PC-3 (cell line): ENCODE results near the gene SCAANT1. TPM values are rescaled to one million over a fixed set of nuclear protein-coding genes. Genes with fewer than 3 reads are reported as not detected.

Experiments used
- ATAC-seq: fragments of 200-7000 bp; cut with Tn5 transposase; 2 replicates; pipeline ENCODE4 v1.9.1; 2020; ENCODE audit warnings: mild to moderate bottlenecking, moderate library complexity
- BruUV-seq: library from RNA; stranded (reverse); fragments of 400-500 nt; replicated peaks from 2 replicates; lab custom pipeline; 2021; lab: Mats Ljungman, UMichigan
- CTCF ChIA-PET: fragments of 300-600 bp; sonication (Branson Sonifier 250); formaldehyde crosslinking; loops from one replicate; lab custom pipeline; 2022; ENCODE audit warnings: antibody characterized with exemption; lab: Charles Lee
- POLR2A ChIA-PET: fragments of 300-600 bp; sonication (Branson Sonifier 250); formaldehyde crosslinking; loops from one replicate; lab custom pipeline; 2022; ENCODE audit warnings: antibody characterized with exemption; ENCODE audit not compliant: unreplicated experiment; lab: Charles Lee
- DNase-seq: peaks from one replicate; pipeline ENCODE4 v3.0.0-alpha.2; 2015
- H2AFZ ChIP-seq: fragments of 300-600 bp; sonication (generic); 2 replicates; pipeline ENCODE4 v1.6.0; 2016; ENCODE audit warnings: antibody characterized with exemption, low read length
- H3F3A ChIP-seq: fragments of 300-600 bp; sonication (generic); one replicate; pipeline ENCODE4 v1.6.0; 2017; ENCODE audit warnings: antibody characterized with exemption, low read length, control low read depth, mild to moderate bottlenecking; ENCODE audit not compliant: unreplicated experiment
- H3K27ac ChIP-seq: fragments of 300-600 bp; sonication (generic); 2 replicates; pipeline ENCODE4 v1.5.1; 2016; ENCODE audit warnings: mild to moderate bottlenecking, low read length
- H3K27me3 ChIP-seq: fragments of 300-600 bp; sonication (generic); 2 replicates; pipeline ENCODE4 v1.6.1; 2016; ENCODE audit warnings: low read length, mixed read lengths
- H3K36me3 ChIP-seq: fragments of 300-600 bp; sonication (generic); 2 replicates; pipeline ENCODE4 v1.6.1; 2016; ENCODE audit warnings: low read depth, mixed run types, low read length, mixed read lengths
- H3K4me1 ChIP-seq: fragments of 300-600 bp; sonication (generic); 2 replicates; pipeline ENCODE4 v1.5.1; 2016; ENCODE audit warnings: low read length; ENCODE audit not compliant: insufficient read depth
- H3K4me2 ChIP-seq: fragments of 300-600 bp; sonication (generic); 2 replicates; pipeline ENCODE4 v1.6.0; 2016; ENCODE audit warnings: low read length
- H3K4me3 ChIP-seq: fragments of 300-600 bp; sonication (generic); 2 replicates; pipeline ENCODE4 v1.5.1; 2016; ENCODE audit warnings: mild to moderate bottlenecking, low read length, mixed read lengths
- H3K79me2 ChIP-seq: fragments of 300-600 bp; sonication (generic); 2 replicates; pipeline ENCODE4 v1.6.1; 2017; ENCODE audit warnings: low read length, mixed read lengths
- H3K9ac ChIP-seq: fragments of 300-600 bp; sonication (generic); 2 replicates; pipeline ENCODE4 v1.6.0; 2016; ENCODE audit warnings: mild to moderate bottlenecking, low read length
- H3K9me2 ChIP-seq: fragments of 300-600 bp; sonication (generic); replicated peaks from 2 replicates; pipeline ENCODE4 v1.6.1; 2016; ENCODE audit warnings: mixed run types, low read length, mixed read lengths
- H3K9me3 ChIP-seq: fragments of 300-600 bp; sonication (generic); 2 replicates; pipeline ENCODE4 v1.6.1; 2016; ENCODE audit warnings: low read length, mixed read lengths
- H4K20me1 ChIP-seq: fragments of 300-600 bp; sonication (generic); 2 replicates; pipeline ENCODE4 v1.6.1; 2016; ENCODE audit warnings: low read length, mixed read lengths
- CTCF ChIP-seq: fragments of 300-600 bp; sonication (generic); conservative IDR thresholded peaks from 2 replicates; pipeline ENCODE4 v1.5.1; 2017; ENCODE audit warnings: antibody characterized with exemption, low read depth, mild to moderate bottlenecking, low read length
- EZH2 ChIP-seq: fragments of 300-600 bp; sonication (generic); IDR thresholded peaks from one replicate; pipeline ENCODE4 v1.6.1; 2017; ENCODE audit warnings: antibody characterized with exemption, mild to moderate bottlenecking, low read length; ENCODE audit not compliant: unreplicated experiment
- EZH2phosphoT487 ChIP-seq: fragments of 300-600 bp; sonication (generic); IDR thresholded peaks from 2 replicates; pipeline ENCODE4 v1.6.1; 2018; ENCODE audit warnings: mild to moderate bottlenecking, antibody characterized with exemption, low read length, borderline replicate concordance
- intact Hi-C: fragments of 100-400 bp; cut with micrococcal nuclease; formaldehyde crosslinking; loops from 2 replicates; pipeline ENCODE4 v1.9.0; 2023
- total RNA-seq: library from RNA; depleted of rRNA; stranded (reverse); fragments of >200 nt; gene quantifications from 2 replicates; pipeline ENCODE4 v1.2.3, GENCODE V29; 2014

The SCAANT1 gene
- total RNA-seq, 1 experiment from 2014 or later, result not detected

GRCh38 chr3:63934041-63934866, 22.1 kb upstream of the SCAANT1 start:
- H3K9ac ChIP-seq, result no peak overlapping the region
- H3F3A ChIP-seq, result no peaks in the 10 kb centered on the region
- no peaks in the 10 kb centered on the region for H3K36me3 ChIP-seq
- ATAC-seq (no peak), DNase-seq (no peak)
- BruUV-seq, result no TSS peak
- H3K4me2 ChIP-seq, result no peak overlapping the region
- no peak overlapping the region for H3K27ac ChIP-seq
- no peaks in the 10 kb centered on the region for H3K27me3 ChIP-seq
- TF ChIP-seq EZH2phosphoT487 (no peak), EZH2 (no peak), CTCF (no peak)
- intact Hi-C loops, result no loop called here
- no peak overlapping the region for H3K4me3 ChIP-seq
- H4K20me1 ChIP-seq, result peaks cover 12% of the 10 kb centered on the region
- CTCF ChIA-PET, result no interaction called here
- no peaks in the 10 kb centered on the region for H3K9me3 ChIP-seq
- H3K4me1 ChIP-seq, result peaks cover 28% of the 10 kb centered on the region
- POLR2A ChIA-PET, result no interaction called here
- peaks cover 52% of the 10 kb centered on the region for H3K79me2 ChIP-seq
- no peaks in the 10 kb centered on the region for H3K9me2 ChIP-seq
- no peak overlapping the region for H2AFZ ChIP-seq

GRCh38 chr3:63933459-63933858, 21.3 kb upstream of the SCAANT1 start:
- no peak overlapping the region for H3K4me2 ChIP-seq
- intact Hi-C loops, result no loop called here
- ChIA-PET POLR2A (no interaction called here), CTCF (no interaction called here)
- ATAC-seq, result no peak
- H3K9me2 ChIP-seq, result no peaks in the 10 kb centered on the region
- no peaks in the 10 kb centered on the region for H3K27me3 ChIP-seq
- H4K20me1 ChIP-seq, result peaks cover 10% of the 10 kb centered on the region
- no peak overlapping the region for H3K9ac ChIP-seq
- DNase-seq, result no peak
- H3K27ac ChIP-seq, result no peak overlapping the region
- H3K36me3 ChIP-seq, result no peaks in the 10 kb centered on the region
- no peaks in the 10 kb centered on the region for H3K9me3 ChIP-seq
- no peaks in the 10 kb centered on the region for H3F3A ChIP-seq
- peaks cover 53% of the 10 kb centered on the region for H3K79me2 ChIP-seq
- H2AFZ ChIP-seq, result no peak overlapping the region
- H3K4me3 ChIP-seq, result no peak overlapping the region
- TF ChIP-seq EZH2, result no peak
- no peak for TF ChIP-seq EZH2phosphoT487
- no peak for TF ChIP-seq CTCF
- H3K4me1 ChIP-seq, result peaks cover 26% of the 10 kb centered on the region
- no TSS peak for BruUV-seq

- Histone ChIP-seq H3K9ac (no peak overlapping the region), H2AFZ (no peak overlapping the region), H4K20me1 (peaks cover 6% of the 10 kb centered on the region), H3K4me2 (no peak overlapping the region), H3K79me2 (peaks cover 52% of the 10 kb centered on the region), H3K27ac (no peak overlapping the region), H3K9me3 (no peaks in the 10 kb centered on the region), H3K4me1 (peaks cover 18% of the 10 kb centered on the region), H3K4me3 (no peak overlapping the region), H3K27me3 (no peaks in the 10 kb centered on the region), H3K9me2 (no peaks in the 10 kb centered on the region), H3K36me3 (no peaks in the 10 kb centered on the region), H3F3A (no peaks in the 10 kb centered on the region)
- no peak for DNase-seq
- intact Hi-C loops, result no loop called here
- ChIA-PET CTCF (no interaction called here), POLR2A (no interaction called here)
- ATAC-seq, result peak; percentile 22
- TF ChIP-seq EZH2phosphoT487 (no peak), EZH2 (no peak), CTCF (no peak)
- BruUV-seq, result no TSS peak
Measured at GRCh38 chr3:63932509-63933212, 20.5 kb upstream of the SCAANT1 start.
